ENCODE results near the gene VRK1. TPM values are rescaled to one million over a fixed set of nuclear protein-coding genes. Genes with fewer than 3 reads are reported as not detected.
A peak's percentile ranks its signal among the peaks of the same experiment; 100 is the strongest.

VRK1 gene
- total and polyA plus RNA-seq, 10 of the 15 experiments (the other 5 are each of a cell fraction or from before 2014, with no cell fraction given), result 50.9 to 137 (median 84.7) TPM

DNA sequence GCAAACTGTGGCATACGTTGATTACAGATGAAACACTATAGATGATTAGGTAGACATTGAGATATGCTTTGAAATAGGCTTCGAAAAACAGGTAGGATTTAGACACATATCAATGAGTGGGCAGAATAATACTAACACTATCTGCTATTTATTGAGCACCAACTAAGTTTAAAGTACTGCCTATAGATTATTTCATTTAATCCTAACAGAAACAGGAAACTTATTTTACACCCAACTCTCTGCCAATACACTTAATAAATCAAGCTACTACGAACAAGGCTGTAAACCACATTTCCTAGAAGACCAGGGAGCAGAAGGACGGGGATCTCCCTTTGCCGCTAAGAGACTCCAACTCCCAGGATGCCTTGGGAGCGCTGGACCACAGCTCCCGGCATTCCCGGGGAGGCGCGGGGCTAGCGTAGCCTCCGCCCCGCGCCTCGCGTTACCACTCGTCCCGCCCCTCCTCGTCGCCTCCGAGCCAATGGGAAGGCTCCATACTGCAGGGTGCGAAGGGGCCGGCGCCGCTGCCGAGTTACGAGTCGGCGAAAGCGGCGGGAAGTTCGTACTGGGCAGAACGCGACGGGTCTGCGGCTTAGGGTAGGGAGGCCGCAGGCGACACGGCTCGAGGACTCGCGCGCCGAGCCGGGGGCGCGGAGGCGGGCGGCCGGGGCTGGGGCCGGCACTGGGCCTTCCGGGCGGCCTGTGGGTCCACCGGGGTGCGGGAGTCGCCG is at the start of gene VRK1 (continued):
- TF ChIP-seq ZNF24 (IDR thresholded peaks at IDR 0.05) (0 out of 2 replicates have a peak, but pooled peaks have one; percentile 15), REST (IDR thresholded peaks at IDR 0.05; ENCODE audit: low read depth, low read length) (no peak), KLF5 (IDR thresholded peaks at IDR 0.05; ENCODE audit: partially characterized antibody) (peak; percentile 72), MXI1 (IDR thresholded peaks at IDR 0.05; ENCODE audit: low read depth, low read length) (peak; percentile 90), ESRRA (IDR thresholded peaks at IDR 0.05; ENCODE audit: low read length) (no peak), SUZ12 (IDR thresholded peaks at IDR 0.05; ENCODE audit: unreplicated experiment) (no peak), NFIC (IDR thresholded peaks at IDR 0.05; ENCODE audit: low read depth, low read length) (no peak), CHD2 (IDR thresholded peaks at IDR 0.05; ENCODE audit: borderline replicate concordance, low read depth, low read length) (peak; percentile 97), MEF2A (IDR thresholded peaks at IDR 0.05; ENCODE audit: insufficient read depth, low read depth, low read length) (0 out of 2 replicates have a peak, but pooled peaks have one; percentile 27), NRF1 (conservative IDR thresholded peaks at IDR 0.05; ENCODE audit: low read depth, low read length) (no peak), SMARCA5 (IDR thresholded peaks at IDR 0.05) (no peak; the same call in 1 of the 2 replicates), MAX (IDR thresholded peaks at IDR 0.05; ENCODE audit: low read depth, low read length) (peak; percentile 76), ZBTB4 (CRISPR knock-in tag; IDR thresholded peaks at IDR 0.05) (no peak), HDGF (IDR thresholded peaks at IDR 0.05) (peak; percentile 18; the same call in 1 of the 2 replicates), SIN3A (IDR thresholded peaks at IDR 0.05; ENCODE audit: low read depth, low read length) (peak; percentile 98), FOXK2 (IDR thresholded peaks at IDR 0.05) (no peak), TAF1 (IDR thresholded peaks at IDR 0.05; ENCODE audit: borderline replicate concordance, low read depth, low read length) (peak; percentile 79; the same call in 1 of the 2 replicates), BCL11A (IDR thresholded peaks at IDR 0.05; ENCODE audit: low read depth, low read length) (no peak), BHLHE40 (IDR thresholded peaks at IDR 0.05; ENCODE audit: borderline replicate concordance in 1 of 2, low read depth in 2 of 2, low read length in 1 of 2) (peak in 1 of 2 experiments; percentile 61; a peak in 2 of 4 replicates), NFYB (IDR thresholded peaks at IDR 0.05; ENCODE audit: insufficient read depth, low read depth, low read length) (peak; percentile 75; the same call in 1 of the 2 replicates), CEBPB (IDR thresholded peaks at IDR 0.05; ENCODE audit: borderline replicate concordance in 1 of 2, low read depth in 2 of 2, low read length in 2 of 2) (no peak), HDAC6 (IDR thresholded peaks at IDR 0.05; ENCODE audit: unreplicated experiment) (no peak)

Measured in GM12878 (cell line).